Karpas-422 (cell line): ENCODE measurements around the gene SORCS2. TPM values are rescaled to one million over a fixed set of nuclear protein-coding genes. Genes with fewer than 3 reads are reported as not detected.

Source experiments
- DNase-seq: peaks from one replicate; pipeline ENCODE4 v3.0.0-alpha.2; 2015
- H2AFZ ChIP-seq: fragments of 200-600 bp; sonication (generic); 2 replicates; pipeline ENCODE4 v1.6.1; 2014; ENCODE audit warnings: antibody characterized with exemption, low read length, mixed read lengths
- H3K27ac ChIP-seq: fragments of 200-600 bp; sonication (generic); 2 replicates; pipeline ENCODE4 v1.5.1; 2014; ENCODE audit warnings: mild to moderate bottlenecking, low read length, moderate library complexity
- H3K27me3 ChIP-seq: fragments of 200-600 bp; sonication (generic); 2 replicates; pipeline ENCODE4 v1.6.1; 2014; ENCODE audit warnings: low read length, mixed read lengths
- H3K36me3 ChIP-seq: fragments of 200-600 bp; sonication (generic); 2 replicates; pipeline ENCODE4 v1.6.1; 2014; ENCODE audit warnings: low read length, mixed read lengths; ENCODE audit not compliant: insufficient read depth
- H3K4me1 ChIP-seq: fragments of 200-600 bp; sonication (generic); 2 replicates; pipeline ENCODE4 v1.6.1; 2014; ENCODE audit warnings: mild to moderate bottlenecking, low read length, mixed read lengths
- H3K4me2 ChIP-seq: fragments of 200-600 bp; sonication (generic); 2 replicates; pipeline ENCODE4 v1.6.1; 2014; ENCODE audit warnings: low read length, low read depth, mild to moderate bottlenecking; ENCODE audit not compliant: poor library complexity, severe bottlenecking
- H3K4me3 ChIP-seq: fragments of 200-600 bp; sonication (generic); 2 replicates; pipeline ENCODE4 v1.5.1; 2014; ENCODE audit warnings: mild to moderate bottlenecking, antibody characterized with exemption, low read length, mixed read lengths
- H3K79me2 ChIP-seq: fragments of 200-600 bp; sonication (generic); 2 replicates; pipeline ENCODE4 v1.6.1; 2014; ENCODE audit warnings: mild to moderate bottlenecking, low read length, mixed read lengths
- H3K9ac ChIP-seq: fragments of 200-600 bp; sonication (generic); 2 replicates; pipeline ENCODE4 v1.6.0; 2014; ENCODE audit warnings: low read length
- H3K9me2 ChIP-seq: fragments of 200-600 bp; sonication (generic), shearing (Covaris generic); replicated peaks from 2 replicates; pipeline ENCODE4 v1.6.0; 2014; ENCODE audit warnings: mild to moderate bottlenecking, low read length, moderate library complexity; ENCODE audit not compliant: insufficient read depth
- H3K9me3 ChIP-seq: fragments of 300-700, 200-600 bp; sonication (generic); 2 replicates; pipeline ENCODE4 v1.6.1; 2014; ENCODE audit warnings: low read length, mixed read lengths
- H4K20me1 ChIP-seq: fragments of 200-600 bp; sonication (generic); 2 replicates; pipeline ENCODE4 v1.6.1; 2014; ENCODE audit warnings: mild to moderate bottlenecking, antibody characterized with exemption, low read length, low read depth; ENCODE audit not compliant: insufficient read depth
- total RNA-seq: library from RNA; depleted of rRNA; stranded (reverse); fragments of >200 nt; shearing (Covaris generic); gene quantifications from 2 replicates; pipeline ENCODE4 v1.2.3, GENCODE V29; 2014; ENCODE audit warnings: low replicate concordance

Gene SORCS2
- total RNA-seq, 1 experiment from 2014 or later, result not detected

DNA sequence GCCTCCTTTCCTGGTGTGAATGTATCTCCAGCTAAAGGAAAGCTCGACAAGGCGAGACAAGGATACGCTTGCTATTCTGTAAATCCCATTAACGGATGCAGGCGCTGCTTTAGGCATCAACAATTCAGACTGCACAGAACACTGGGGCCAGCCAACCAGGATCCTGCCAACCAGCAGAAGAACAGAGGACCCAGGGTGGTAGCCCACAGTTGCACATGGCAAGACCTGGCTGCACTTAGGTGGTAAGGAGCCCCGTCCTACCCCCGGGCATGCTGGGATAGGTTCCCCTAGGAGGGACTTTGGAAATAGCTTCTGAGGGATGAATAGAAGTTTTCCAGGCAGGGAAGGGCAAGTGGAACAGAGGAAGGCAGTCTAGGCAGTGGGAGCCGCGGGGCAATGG lies 221.7 kb downstream of the SORCS2 start:
- H4K20me1 ChIP-seq, result no peaks in the 10 kb centered on the region
- H3K79me2 ChIP-seq, result no peaks in the 10 kb centered on the region
- no peak overlapping the region for H3K4me2 ChIP-seq
- no peaks in the 10 kb centered on the region for H3K9me3 ChIP-seq
- H3K27me3 ChIP-seq, result no peaks in the 10 kb centered on the region
- no peaks in the 10 kb centered on the region for H3K9me2 ChIP-seq
- H3K9ac ChIP-seq, result no peak overlapping the region
- no peak overlapping the region for H3K4me3 ChIP-seq
- DNase-seq, result no peak
- H2AFZ ChIP-seq, result no peak overlapping the region
- H3K4me1 ChIP-seq, result no peaks in the 10 kb centered on the region
- no peak overlapping the region for H3K27ac ChIP-seq
- no peaks in the 10 kb centered on the region for H3K36me3 ChIP-seq

DNA sequence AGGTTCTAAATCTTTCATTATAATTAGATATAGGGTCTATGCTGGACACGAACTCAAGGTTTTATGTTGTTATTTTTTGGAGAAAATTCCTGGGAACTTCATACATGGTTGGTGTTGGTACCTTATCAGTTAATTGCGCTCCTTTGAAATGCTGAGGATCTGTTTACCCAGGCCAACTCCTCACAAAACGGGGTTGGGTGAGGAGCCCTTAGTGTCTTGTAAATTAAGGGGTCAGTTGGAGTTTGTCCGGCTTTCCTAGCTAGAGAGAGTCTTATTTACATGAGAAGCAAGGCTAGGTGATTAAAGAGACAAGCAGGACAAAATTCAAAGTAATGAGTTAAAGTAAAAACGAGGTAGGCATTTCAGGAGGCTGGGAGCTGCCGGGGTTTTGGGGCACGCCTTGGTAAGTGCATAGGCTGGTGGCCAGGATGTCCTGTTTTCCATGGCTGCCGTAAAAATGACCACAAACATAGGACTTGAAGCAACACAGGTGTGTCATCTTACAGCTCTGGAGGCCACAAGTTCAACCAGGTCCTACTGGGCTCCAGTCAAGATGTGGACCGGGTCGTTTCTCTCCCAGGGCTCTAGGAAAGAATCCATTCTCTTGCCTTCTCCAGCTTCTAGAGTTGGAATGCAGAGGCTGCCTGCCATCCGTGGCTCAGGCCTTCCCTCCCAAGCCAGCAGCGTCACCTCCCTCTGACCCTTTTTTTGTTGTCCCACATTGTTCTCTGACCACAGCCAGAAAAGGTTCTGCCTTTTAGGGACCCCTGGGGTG lies 222.6 kb downstream of the SORCS2 start:
- H3K27me3 ChIP-seq, result no peaks in the 10 kb centered on the region
- no peaks in the 10 kb centered on the region for H3K9me2 ChIP-seq
- no peak overlapping the region for H2AFZ ChIP-seq
- H4K20me1 ChIP-seq, result no peaks in the 10 kb centered on the region
- no peak for DNase-seq
- H3K4me1 ChIP-seq, result no peaks in the 10 kb centered on the region
- H3K4me2 ChIP-seq, result no peak overlapping the region
- no peaks in the 10 kb centered on the region for H3K9me3 ChIP-seq
- no peak overlapping the region for H3K4me3 ChIP-seq
- no peak overlapping the region for H3K9ac ChIP-seq
- H3K79me2 ChIP-seq, result no peaks in the 10 kb centered on the region
- no peak overlapping the region for H3K27ac ChIP-seq
- H3K36me3 ChIP-seq, result no peaks in the 10 kb centered on the region

GRCh38 chr4:7415927-7416686 lies 223.8 kb downstream of the SORCS2 start:
- no peaks in the 10 kb centered on the region for H4K20me1 ChIP-seq
- no peaks in the 10 kb centered on the region for H3K36me3 ChIP-seq
- H3K27ac ChIP-seq, result no peak overlapping the region
- no peaks in the 10 kb centered on the region for H3K9me3 ChIP-seq
- H3K9ac ChIP-seq, result no peak overlapping the region
- no peak overlapping the region for H3K4me3 ChIP-seq
- H3K27me3 ChIP-seq, result no peaks in the 10 kb centered on the region
- no peak overlapping the region for H3K4me2 ChIP-seq
- no peaks in the 10 kb centered on the region for H3K4me1 ChIP-seq
- no peaks in the 10 kb centered on the region for H3K79me2 ChIP-seq
- H3K9me2 ChIP-seq, result no peaks in the 10 kb centered on the region
- no peak for DNase-seq
- no peak overlapping the region for H2AFZ ChIP-seq

DNA sequence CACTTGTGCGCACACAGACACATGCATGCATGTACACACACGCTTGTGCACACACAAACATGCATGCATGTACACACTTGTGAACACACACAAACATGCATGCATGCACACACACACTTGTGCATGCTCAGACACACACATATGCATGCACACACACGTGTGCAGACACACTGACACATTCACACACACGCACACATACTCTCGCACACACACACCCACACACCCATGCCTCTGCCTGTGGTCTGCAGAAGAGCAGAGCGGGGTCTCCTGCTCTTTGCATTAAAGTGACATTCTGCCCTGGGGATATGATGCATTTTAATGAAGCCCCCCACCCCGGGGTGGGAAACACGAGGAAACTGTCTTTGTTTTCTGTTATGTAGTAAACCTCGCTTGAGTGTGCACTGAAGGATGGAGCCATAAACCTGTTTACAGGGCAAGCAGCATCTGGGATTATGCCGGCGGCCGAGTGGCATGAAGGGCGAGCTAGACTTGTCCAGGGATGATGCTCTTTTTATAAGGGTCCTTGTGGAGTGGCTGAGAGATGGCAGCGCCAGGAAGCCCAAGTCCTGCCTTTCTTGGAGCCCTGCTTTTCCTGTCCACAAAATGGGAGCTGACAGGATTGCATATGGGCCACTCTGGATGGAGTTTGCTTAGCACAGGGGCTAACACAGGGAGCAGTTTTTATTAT lies 224.6 kb downstream of the SORCS2 start:
- H2AFZ ChIP-seq, result no peak overlapping the region
- no peaks in the 10 kb centered on the region for H3K27me3 ChIP-seq
- DNase-seq, result no peak
- no peaks in the 10 kb centered on the region for H3K9me3 ChIP-seq
- no peak overlapping the region for H3K4me2 ChIP-seq
- no peak overlapping the region for H3K9ac ChIP-seq
- no peak overlapping the region for H3K27ac ChIP-seq
- H3K4me3 ChIP-seq, result no peak overlapping the region
- no peaks in the 10 kb centered on the region for H3K79me2 ChIP-seq
- no peaks in the 10 kb centered on the region for H3K36me3 ChIP-seq
- no peaks in the 10 kb centered on the region for H3K9me2 ChIP-seq
- H4K20me1 ChIP-seq, result no peaks in the 10 kb centered on the region
- no peaks in the 10 kb centered on the region for H3K4me1 ChIP-seq

GRCh38 chr4:7417639-7418038 lies 225.3 kb downstream of the SORCS2 start:
- H3K9me3 ChIP-seq, result no peaks in the 10 kb centered on the region
- H3K79me2 ChIP-seq, result no peaks in the 10 kb centered on the region
- H3K27ac ChIP-seq, result no peak overlapping the region
- H2AFZ ChIP-seq, result no peak overlapping the region
- no peaks in the 10 kb centered on the region for H3K4me1 ChIP-seq
- no peak for DNase-seq
- H3K36me3 ChIP-seq, result no peaks in the 10 kb centered on the region
- H3K4me2 ChIP-seq, result no peak overlapping the region
- H3K4me3 ChIP-seq, result no peak overlapping the region
- H4K20me1 ChIP-seq, result no peaks in the 10 kb centered on the region
- no peak overlapping the region for H3K9ac ChIP-seq
- H3K9me2 ChIP-seq, result no peaks in the 10 kb centered on the region
- H3K27me3 ChIP-seq, result no peaks in the 10 kb centered on the region

DNA sequence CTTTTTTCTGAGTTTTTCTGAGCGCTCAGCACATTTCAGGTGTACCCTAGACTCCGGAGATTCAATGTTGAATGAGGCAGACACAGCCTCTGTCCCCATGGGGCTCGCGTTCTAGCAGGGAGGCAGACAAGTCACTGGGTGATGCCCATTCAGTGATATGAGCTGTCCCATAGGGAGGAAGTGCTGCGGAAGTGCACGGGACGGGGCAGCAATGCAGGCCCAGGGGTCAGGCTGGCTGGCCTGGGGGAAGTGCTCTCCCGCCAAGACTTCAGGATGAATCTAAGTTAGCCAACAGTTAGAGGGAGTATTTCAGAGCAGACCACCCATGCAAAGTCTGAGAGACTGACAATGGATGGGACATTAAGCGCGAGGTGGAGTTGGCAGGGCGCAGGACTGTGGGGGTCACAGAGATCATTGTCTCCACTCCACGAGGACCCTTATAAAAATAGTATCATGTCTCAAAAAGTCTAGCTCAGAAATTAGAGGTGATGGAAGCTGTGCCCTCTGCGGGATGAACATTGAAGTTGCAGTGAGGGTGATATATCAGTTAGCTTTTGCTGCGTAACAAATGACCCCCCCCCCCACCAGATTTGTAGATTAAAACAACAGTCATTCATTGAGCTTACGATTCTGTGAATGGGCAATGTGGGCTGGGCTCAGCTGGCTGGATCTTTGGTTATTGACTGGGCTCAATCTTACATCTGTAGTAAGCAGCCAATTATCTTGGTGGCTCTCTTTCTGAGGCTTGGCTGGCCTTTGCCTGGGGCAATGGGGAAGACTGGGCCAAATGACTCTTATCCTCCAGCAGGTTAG lies 226.0 kb downstream of the SORCS2 start:
- Histone ChIP-seq H3K36me3 (no peaks in the 10 kb centered on the region), H2AFZ (no peak overlapping the region), H3K9ac (no peak overlapping the region), H3K4me1 (no peaks in the 10 kb centered on the region), H4K20me1 (no peaks in the 10 kb centered on the region), H3K27me3 (no peaks in the 10 kb centered on the region), H3K79me2 (no peaks in the 10 kb centered on the region), H3K27ac (no peak overlapping the region), H3K4me2 (no peak overlapping the region), H3K9me3 (no peaks in the 10 kb centered on the region), H3K4me3 (no peak overlapping the region), H3K9me2 (no peaks in the 10 kb centered on the region)
- no peak for DNase-seq

DNA sequence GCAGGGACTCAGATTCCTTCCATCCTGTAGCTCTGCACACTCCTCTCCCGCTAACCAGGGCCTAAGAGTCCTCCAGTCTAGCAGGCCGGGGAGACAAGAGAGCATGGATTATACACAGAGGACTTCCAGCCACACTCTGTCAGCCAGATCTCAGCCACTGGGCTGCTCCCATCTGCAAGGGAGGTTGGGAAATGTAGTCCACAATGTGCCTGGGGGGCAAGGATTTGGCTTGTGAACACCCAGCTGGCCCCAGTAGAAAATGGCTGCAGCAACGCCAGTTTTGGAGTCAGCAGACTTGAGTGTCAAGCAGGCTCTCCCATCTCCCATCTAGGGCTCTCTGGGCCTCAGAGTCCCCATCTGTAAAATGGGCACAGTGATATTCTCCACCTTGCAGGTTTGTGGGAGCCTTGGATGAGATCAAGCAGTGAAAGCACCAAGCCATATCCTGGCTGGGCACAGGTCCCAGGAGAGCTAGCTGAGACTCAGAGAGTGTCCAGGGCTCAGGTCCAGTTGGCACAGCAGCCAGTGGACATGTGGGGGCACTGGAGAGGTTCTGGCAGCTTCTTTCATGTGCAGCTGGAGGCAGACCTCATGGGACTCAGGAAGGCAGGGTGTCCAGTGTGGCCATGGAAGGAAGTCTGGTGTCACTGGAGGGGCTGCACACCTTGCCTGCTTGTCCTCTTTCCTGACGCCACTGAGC lies 227.8 kb downstream of the SORCS2 start:
- no peak for DNase-seq
- Histone ChIP-seq H3K4me2 (no peak overlapping the region), H4K20me1 (no peaks in the 10 kb centered on the region), H3K79me2 (no peaks in the 10 kb centered on the region), H3K9ac (no peak overlapping the region), H2AFZ (no peak overlapping the region), H3K27me3 (no peaks in the 10 kb centered on the region), H3K27ac (no peak overlapping the region), H3K9me2 (no peaks in the 10 kb centered on the region), H3K36me3 (no peaks in the 10 kb centered on the region), H3K9me3 (no peaks in the 10 kb centered on the region), H3K4me1 (no peaks in the 10 kb centered on the region), H3K4me3 (no peak overlapping the region)
